Ishikawa (cell line): ENCODE measurements around the gene COL26A1.

Source experiments
- CEBPB ChIP-seq: IDR thresholded peaks from 2 replicates; pipeline ENCODE4 v1.6.1; 2012
- CREB1 ChIP-seq: IDR thresholded peaks from 2 replicates; pipeline ENCODE4 v1.6.1; 2012; ENCODE audit warnings: low read depth
- EGR1 ChIP-seq: IDR thresholded peaks from 2 replicates; pipeline ENCODE4 v1.6.1; 2012
- NFIC ChIP-seq: IDR thresholded peaks from 2 replicates; pipeline ENCODE4 v1.6.1; 2012
- RAD21 ChIP-seq: IDR thresholded peaks from 2 replicates; pipeline ENCODE4 v1.6.1; 2012; ENCODE audit warnings: low read depth
- YY1 ChIP-seq: IDR thresholded peaks from 2 replicates; pipeline ENCODE4 v1.6.1; 2012; ENCODE audit warnings: low read depth
- ZBTB7A ChIP-seq: IDR thresholded peaks from 2 replicates; pipeline ENCODE4 v1.6.1; 2012; ENCODE audit warnings: low read depth
- TF ChIP-seq, protein P1 (sequence below): IDR thresholded peaks from 2 replicates; pipeline ENCODE4 v1.6.1; 2012; ENCODE audit warnings: low read depth, mild to moderate bottlenecking
- TF ChIP-seq, protein P2 (sequence below): IDR thresholded peaks from 2 replicates; pipeline ENCODE4 v1.6.1; 2012

DNA sequence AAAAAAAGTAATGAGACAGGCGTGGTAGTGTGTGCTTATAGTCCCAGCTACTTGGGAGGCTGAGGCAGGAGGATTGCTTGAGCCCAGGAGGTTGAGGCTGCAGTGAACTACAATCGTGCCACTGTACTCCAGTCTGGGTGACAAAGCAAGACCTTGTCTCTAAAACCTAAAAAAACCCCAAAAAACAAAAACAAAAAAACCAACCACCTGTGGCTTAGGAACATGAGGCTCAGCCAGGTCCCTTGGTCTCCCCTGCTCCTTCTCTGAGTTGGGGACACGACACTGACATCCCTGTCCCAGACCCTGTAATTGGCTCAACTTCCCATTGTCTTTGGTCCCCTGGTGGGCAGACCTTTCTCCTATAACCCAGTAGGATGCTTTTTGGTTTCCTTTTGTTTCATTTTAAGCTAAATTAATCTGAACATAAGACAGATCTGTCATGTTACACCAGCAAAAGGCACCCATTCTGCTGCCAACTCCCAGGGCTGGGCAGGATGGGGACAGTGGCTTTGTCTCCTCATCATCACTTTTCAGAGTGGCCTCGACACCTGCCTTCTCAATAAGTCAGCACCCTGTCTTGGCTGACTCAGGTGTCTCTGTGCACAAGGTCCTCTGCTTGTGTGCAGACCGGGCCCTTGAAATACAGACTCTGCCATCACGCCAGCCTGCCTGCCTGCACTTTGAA lies 192.1 kb downstream of the COL26A1 start:
- TF ChIP-seq RAD21: no peak
- no peak for TF ChIP-seq EGR1
- TF ChIP-seq CEBPB: no peak
- TF ChIP-seq CREB1: no peak
- TF ChIP-seq, protein P1, sequence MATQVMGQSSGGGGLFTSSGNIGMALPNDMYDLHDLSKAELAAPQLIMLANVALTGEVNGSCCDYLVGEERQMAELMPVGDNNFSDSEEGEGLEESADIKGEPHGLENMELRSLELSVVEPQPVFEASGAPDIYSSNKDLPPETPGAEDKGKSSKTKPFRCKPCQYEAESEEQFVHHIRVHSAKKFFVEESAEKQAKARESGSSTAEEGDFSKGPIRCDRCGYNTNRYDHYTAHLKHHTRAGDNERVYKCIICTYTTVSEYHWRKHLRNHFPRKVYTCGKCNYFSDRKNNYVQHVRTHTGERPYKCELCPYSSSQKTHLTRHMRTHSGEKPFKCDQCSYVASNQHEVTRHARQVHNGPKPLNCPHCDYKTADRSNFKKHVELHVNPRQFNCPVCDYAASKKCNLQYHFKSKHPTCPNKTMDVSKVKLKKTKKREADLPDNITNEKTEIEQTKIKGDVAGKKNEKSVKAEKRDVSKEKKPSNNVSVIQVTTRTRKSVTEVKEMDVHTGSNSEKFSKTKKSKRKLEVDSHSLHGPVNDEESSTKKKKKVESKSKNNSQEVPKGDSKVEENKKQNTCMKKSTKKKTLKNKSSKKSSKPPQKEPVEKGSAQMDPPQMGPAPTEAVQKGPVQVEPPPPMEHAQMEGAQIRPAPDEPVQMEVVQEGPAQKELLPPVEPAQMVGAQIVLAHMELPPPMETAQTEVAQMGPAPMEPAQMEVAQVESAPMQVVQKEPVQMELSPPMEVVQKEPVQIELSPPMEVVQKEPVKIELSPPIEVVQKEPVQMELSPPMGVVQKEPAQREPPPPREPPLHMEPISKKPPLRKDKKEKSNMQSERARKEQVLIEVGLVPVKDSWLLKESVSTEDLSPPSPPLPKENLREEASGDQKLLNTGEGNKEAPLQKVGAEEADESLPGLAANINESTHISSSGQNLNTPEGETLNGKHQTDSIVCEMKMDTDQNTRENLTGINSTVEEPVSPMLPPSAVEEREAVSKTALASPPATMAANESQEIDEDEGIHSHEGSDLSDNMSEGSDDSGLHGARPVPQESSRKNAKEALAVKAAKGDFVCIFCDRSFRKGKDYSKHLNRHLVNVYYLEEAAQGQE: no peak
- TF ChIP-seq YY1: no peak
- no peak for TF ChIP-seq NFIC
- TF ChIP-seq ZBTB7A: no peak
- TF ChIP-seq, protein P2, sequence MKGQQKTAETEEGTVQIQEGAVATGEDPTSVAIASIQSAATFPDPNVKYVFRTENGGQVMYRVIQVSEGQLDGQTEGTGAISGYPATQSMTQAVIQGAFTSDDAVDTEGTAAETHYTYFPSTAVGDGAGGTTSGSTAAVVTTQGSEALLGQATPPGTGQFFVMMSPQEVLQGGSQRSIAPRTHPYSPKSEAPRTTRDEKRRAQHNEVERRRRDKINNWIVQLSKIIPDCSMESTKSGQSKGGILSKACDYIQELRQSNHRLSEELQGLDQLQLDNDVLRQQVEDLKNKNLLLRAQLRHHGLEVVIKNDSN: no peak
